Activated CD4-positive, alpha-beta T cell treated with anti-CD3 and anti-CD28 coated beads, Interleukin-2, amount 10 ng/mL, durations not matched to agents 7 days and 5 days (primary cell): ENCODE measurements around the gene EPN1. TPM values are rescaled to one million over a fixed set of nuclear protein-coding genes. Genes with fewer than 3 reads are reported as not detected.
A peak's percentile ranks its signal among the peaks of the same experiment; 100 is the strongest.

Experiments used
- CTCF ChIA-PET: fragments of 350-600 bp; sonication (Branson Sonifier 250); formaldehyde crosslinking; loops from one replicate; lab custom pipeline; 2021; ENCODE audit warnings: antibody characterized with exemption; lab: Charles Lee
- POLR2A ChIA-PET: fragments of 350-600 bp; sonication (Branson Sonifier 250); formaldehyde crosslinking; loops from one replicate; lab custom pipeline; 2021; ENCODE audit warnings: antibody characterized with exemption; lab: Charles Lee
- DNase-seq: peaks from one replicate; pipeline ENCODE4 v3.0.0-alpha.2; 2020
- H3K27ac Mint-ChIP-seq: one replicate; pipeline ENCODE4 v1.8.0; 2021; ENCODE audit warnings: mild to moderate bottlenecking, moderate library complexity, mixed read lengths
- H3K27me3 Mint-ChIP-seq: one replicate; pipeline ENCODE4 v1.8.0; 2021; ENCODE audit warnings: mixed read lengths
- H3K36me3 Mint-ChIP-seq: one replicate; pipeline ENCODE4 v1.8.0; 2021; ENCODE audit warnings: low read depth, mixed read lengths
- H3K4me1 Mint-ChIP-seq: one replicate; pipeline ENCODE4 v1.8.0; 2021; ENCODE audit warnings: mixed read lengths
- H3K4me3 Mint-ChIP-seq: one replicate; pipeline ENCODE4 v1.8.0; 2021; ENCODE audit warnings: mild to moderate bottlenecking, moderate library complexity, mixed read lengths
- H3K9me3 Mint-ChIP-seq: one replicate; pipeline ENCODE4 v1.8.0; 2021; ENCODE audit warnings: mixed read lengths
- total RNA-seq, 2 experiments: library from RNA; stranded (reverse); gene quantifications; one replicate each; pipeline ENCODE4 v1.2.3, GENCODE V29; 2021

EPN1 gene
- total RNA-seq, 2 experiments from 2014 or later = 50.8 to 64.2 TPM

GRCh38 chr19:55656552-55656951, 18.5 kb upstream of the EPN1 start:
- DNase-seq = no peak
- Mint-ChIP-seq H3K4me3 (peak overlapping the region; percentile 88), H3K27me3 (no peaks in the 10 kb centered on the region), H3K4me1 (peaks cover 37% of the 10 kb centered on the region), H3K9me3 (no peaks in the 10 kb centered on the region), H3K27ac (peak overlapping the region; percentile 99), H3K36me3 (peaks cover 26% of the 10 kb centered on the region)
- ChIA-PET CTCF (interaction anchor here (1.0 to 1.5 kb wide), 5 partner anchors 9 to 26 kb away, joined by 3 to 5 read pairs (median 3); no protein-coding TSS in a partner anchor), POLR2A (no interaction called here)

DNA sequence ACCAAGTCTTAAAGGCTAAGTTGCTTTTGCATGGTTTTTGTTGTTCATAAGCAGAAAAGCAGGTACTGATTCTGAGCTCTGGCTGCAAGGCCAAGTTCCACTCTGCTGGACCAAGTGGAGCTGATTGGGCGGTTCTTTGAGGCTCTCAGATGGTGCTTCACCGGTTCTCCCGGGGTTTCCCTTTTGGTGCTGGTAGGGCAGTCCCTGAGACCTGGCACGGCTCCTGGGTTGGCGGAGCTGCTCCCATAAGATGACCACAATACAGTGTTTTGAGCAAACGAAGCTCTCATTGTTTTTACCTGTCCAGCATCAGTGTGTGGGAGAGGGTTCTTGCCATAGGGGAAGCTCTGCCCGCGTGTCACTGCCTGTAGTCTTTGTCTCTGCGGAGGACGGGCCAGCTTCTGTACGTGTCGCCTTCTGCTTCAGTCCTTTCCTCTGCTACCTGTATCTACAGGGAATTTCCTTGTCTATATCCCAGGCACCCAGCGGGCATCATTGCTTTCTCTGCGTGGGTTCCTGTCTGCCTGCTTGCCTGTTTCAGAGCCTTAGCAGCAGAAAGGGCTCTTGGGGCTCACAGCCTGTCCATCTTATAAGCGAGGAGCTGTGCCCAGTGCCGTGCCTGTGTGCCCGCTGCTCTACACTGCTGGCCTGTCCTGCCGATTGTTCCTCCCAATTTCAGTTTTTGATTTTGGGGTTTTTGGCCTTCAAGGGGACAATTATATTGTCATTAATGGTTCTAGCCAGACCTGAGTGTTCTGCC, 17.9 kb upstream of the EPN1 start:
- peaks cover 31% of the 10 kb centered on the region for H3K36me3 Mint-ChIP-seq
- DNase-seq = no peak
- peak overlapping the region; percentile 88 for H3K4me3 Mint-ChIP-seq

DNA sequence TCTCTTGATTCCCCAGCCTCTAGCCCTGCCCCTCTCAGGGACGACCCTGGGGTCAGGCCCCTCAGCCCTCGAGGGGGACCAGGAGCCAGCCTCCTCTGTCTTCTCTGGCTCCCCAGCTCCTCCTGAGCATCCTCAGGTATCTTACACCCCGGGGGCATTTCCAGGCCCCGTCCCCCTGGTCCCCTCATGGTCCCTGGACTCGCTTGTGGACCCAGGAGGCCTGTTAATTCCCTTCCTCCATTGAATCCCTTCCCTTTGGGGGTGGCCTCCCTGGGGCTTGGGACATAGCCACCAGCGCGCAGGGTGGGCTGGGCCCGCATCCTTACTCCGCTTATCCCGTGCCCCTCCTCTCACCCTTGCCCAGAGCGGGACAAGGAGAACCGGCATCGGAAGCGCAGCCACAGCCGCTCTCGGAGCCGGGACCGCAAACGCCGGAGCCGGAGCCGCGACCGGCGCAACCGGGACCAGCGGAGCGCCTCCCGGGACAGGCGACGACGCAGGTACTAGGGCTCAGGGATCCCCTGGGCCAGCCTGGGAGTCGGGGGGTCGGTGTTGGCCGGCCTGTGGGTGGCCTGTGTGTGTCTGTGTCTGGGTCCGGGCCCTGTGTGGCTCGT, 16.1 kb upstream of the EPN1 start:
- Mint-ChIP-seq H3K4me3 (no peak overlapping the region), H3K9me3 (no peaks in the 10 kb centered on the region), H3K27me3 (no peaks in the 10 kb centered on the region), H3K36me3 (peaks cover 42% of the 10 kb centered on the region), H3K27ac (no peak overlapping the region), H3K4me1 (peaks cover 42% of the 10 kb centered on the region)
- ChIA-PET CTCF (no interaction called here), POLR2A (no interaction called here)
- no peak for DNase-seq

More for the DNA sequence above, 17.9 kb upstream of the EPN1 start:
- Mint-ChIP-seq H3K27me3 (no peaks in the 10 kb centered on the region), H3K4me1 (peaks cover 38% of the 10 kb centered on the region), H3K9me3 (no peaks in the 10 kb centered on the region), H3K27ac (peak overlapping the region; percentile 71)
- ChIA-PET CTCF (interaction anchor here (1.0 to 1.5 kb wide), 6 partner anchors 9 to 26 kb away, joined by 3 to 5 read pairs (median 3); no protein-coding TSS in a partner anchor), POLR2A (no interaction called here)

DNA sequence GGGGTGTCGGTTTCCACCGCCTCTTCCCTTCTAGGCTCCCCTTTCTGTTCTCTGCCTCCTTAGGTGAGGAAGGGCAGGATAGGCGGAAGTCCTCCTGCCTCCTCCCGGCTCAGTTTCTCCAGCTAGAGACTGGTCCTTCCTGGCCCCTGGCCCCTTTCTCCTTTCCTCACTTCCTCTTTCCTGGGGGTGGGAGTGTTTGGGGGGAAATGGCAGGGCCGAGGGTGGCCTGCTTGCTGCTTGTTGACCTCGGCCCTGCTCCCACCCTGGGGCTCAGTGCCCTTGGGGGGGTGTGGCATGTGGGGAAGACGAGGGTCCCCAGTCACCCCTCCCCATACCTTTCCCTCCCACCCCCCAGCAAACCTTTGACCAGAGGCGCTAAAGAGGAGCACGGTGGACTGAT, 15.2 kb upstream of the EPN1 start:
- Mint-ChIP-seq H3K4me3 (no peak overlapping the region), H3K27ac (no peak overlapping the region), H3K36me3 (peaks cover 50% of the 10 kb centered on the region), H3K4me1 (peaks cover 42% of the 10 kb centered on the region), H3K27me3 (no peaks in the 10 kb centered on the region), H3K9me3 (no peaks in the 10 kb centered on the region)
- POLR2A ChIA-PET = no interaction called here
- CTCF ChIA-PET = no interaction called here
- DNase-seq = no peak

- H3K9me3 Mint-ChIP-seq = no peaks in the 10 kb centered on the region
- no peak overlapping the region for H3K4me3 Mint-ChIP-seq
- ChIA-PET CTCF (no interaction called here), POLR2A (no interaction called here)
- peaks cover 51% of the 10 kb centered on the region for H3K36me3 Mint-ChIP-seq
- peaks cover 42% of the 10 kb centered on the region for H3K4me1 Mint-ChIP-seq
- no peaks in the 10 kb centered on the region for H3K27me3 Mint-ChIP-seq
- DNase-seq = no peak
- no peak overlapping the region for H3K27ac Mint-ChIP-seq
Measured at GRCh38 chr19:55660404-55660803, 14.6 kb upstream of the EPN1 start.

DNA sequence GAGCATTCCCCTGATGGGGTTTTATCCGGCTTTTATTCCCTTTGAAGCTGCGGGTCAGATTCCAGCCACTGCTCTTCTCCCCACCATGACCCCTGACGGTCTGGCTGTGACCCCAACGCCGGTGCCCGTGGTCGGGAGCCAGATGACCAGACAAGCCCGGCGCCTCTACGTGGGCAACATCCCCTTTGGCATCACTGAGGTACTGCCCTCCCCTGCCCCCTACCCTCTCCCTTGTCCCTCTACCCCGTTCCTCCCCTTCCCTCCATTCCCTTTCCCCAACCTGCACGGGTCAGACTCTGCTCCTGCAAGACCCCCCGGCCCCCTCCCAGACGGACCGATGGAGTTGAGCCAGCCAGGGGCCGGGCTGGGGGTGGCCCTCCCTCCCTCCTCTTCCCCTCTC, 14.0 kb upstream of the EPN1 start:
- ChIA-PET CTCF (no interaction called here), POLR2A (no interaction called here)
- Mint-ChIP-seq H3K4me1 (peaks cover 38% of the 10 kb centered on the region), H3K4me3 (no peak overlapping the region), H3K9me3 (no peaks in the 10 kb centered on the region), H3K36me3 (peaks cover 49% of the 10 kb centered on the region), H3K27me3 (no peaks in the 10 kb centered on the region), H3K27ac (no peak overlapping the region)
- DNase-seq = no peak

- POLR2A ChIA-PET = no interaction called here
- Mint-ChIP-seq H3K9me3 (no peaks in the 10 kb centered on the region), H3K27ac (peak overlapping the region; percentile 47), H3K36me3 (peaks cover 48% of the 10 kb centered on the region), H3K4me3 (no peak overlapping the region), H3K4me1 (peaks cover 30% of the 10 kb centered on the region), H3K27me3 (no peaks in the 10 kb centered on the region)
- DNase-seq = no peak
- CTCF ChIA-PET = no interaction called here
Measured at GRCh38 chr19:55661826-55662225, 13.2 kb upstream of the EPN1 start.

- ChIA-PET POLR2A (no interaction called here), CTCF (interaction anchor here (0.5 to 1.8 kb wide), 5 partner anchors 9 to 1716 kb away, joined by 3 to 5 read pairs (median 4); partner anchors contain the start of gene U2AF2)
- Mint-ChIP-seq H3K27ac (no peak overlapping the region), H3K9me3 (no peaks in the 10 kb centered on the region), H3K27me3 (no peaks in the 10 kb centered on the region), H3K4me3 (no peak overlapping the region), H3K36me3 (peaks cover 53% of the 10 kb centered on the region), H3K4me1 (peaks cover 15% of the 10 kb centered on the region)
- DNase-seq = no peak
Measured at GRCh38 chr19:55663846-55664536, 11.0 kb upstream of the EPN1 start.

- Mint-ChIP-seq H3K9me3 (no peaks in the 10 kb centered on the region), H3K27me3 (no peaks in the 10 kb centered on the region), H3K4me3 (no peak overlapping the region), H3K27ac (no peak overlapping the region), H3K4me1 (peaks cover 14% of the 10 kb centered on the region), H3K36me3 (peaks cover 62% of the 10 kb centered on the region)
- POLR2A ChIA-PET = no interaction called here
- CTCF ChIA-PET = interaction anchor here (0.9 to 2.5 kb wide), 4 partner anchors 9 to 27 kb away, joined by 4 to 11 read pairs (median 6); partner anchors contain the start of gene U2AF2
- DNase-seq = no peak
Measured at GRCh38 chr19:55666343-55667005, 8.6 kb upstream of the EPN1 start.

DNA sequence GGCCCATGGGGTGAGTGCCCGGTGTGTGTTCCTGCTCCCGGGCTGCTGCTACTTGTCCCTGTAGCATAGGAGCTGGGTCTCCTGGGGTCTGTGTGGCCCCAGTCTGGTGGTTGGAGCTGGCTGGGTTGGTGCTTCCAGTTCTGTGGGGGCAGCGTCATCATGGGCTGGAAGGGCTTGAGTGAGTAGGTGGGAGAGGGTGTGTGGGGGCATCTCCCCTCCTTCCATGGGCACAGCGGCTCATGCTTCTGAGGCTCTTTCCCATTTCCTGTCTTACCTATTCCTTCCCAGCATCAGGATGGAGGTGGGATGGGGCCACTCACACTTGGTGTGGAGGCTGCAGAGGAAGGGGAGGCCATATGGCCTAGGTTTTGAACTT, 8.0 kb upstream of the EPN1 start:
- ChIA-PET POLR2A (no interaction called here), CTCF (interaction anchor here (2.5 kb wide), 1 partner anchor 13 kb away, joined by 11 read pairs; the partner anchor contains the start of gene U2AF2)
- Mint-ChIP-seq H3K4me1 (peaks cover 10% of the 10 kb centered on the region), H3K9me3 (no peaks in the 10 kb centered on the region), H3K27ac (no peak overlapping the region), H3K36me3 (peaks cover 57% of the 10 kb centered on the region), H3K4me3 (no peak overlapping the region), H3K27me3 (no peaks in the 10 kb centered on the region)
- DNase-seq = no peak

GRCh38 chr19:55667511-55667910, 7.5 kb upstream of the EPN1 start:
- POLR2A ChIA-PET = no interaction called here
- DNase-seq = no peak
- CTCF ChIA-PET = interaction anchor here (2.5 kb wide), 1 partner anchor 13 kb away, joined by 11 read pairs; the partner anchor contains the start of gene U2AF2
- peaks cover 12% of the 10 kb centered on the region for H3K4me1 Mint-ChIP-seq
- H3K4me3 Mint-ChIP-seq = no peak overlapping the region
- H3K27ac Mint-ChIP-seq = no peak overlapping the region
- peaks cover 58% of the 10 kb centered on the region for H3K36me3 Mint-ChIP-seq
- no peaks in the 10 kb centered on the region for H3K27me3 Mint-ChIP-seq
- H3K9me3 Mint-ChIP-seq = no peaks in the 10 kb centered on the region

GRCh38 chr19:55667958-55668357, 7.1 kb upstream of the EPN1 start:
- DNase-seq = no peak
- Mint-ChIP-seq H3K27me3 (no peaks in the 10 kb centered on the region), H3K9me3 (no peaks in the 10 kb centered on the region), H3K4me1 (peaks cover 8% of the 10 kb centered on the region), H3K4me3 (no peak overlapping the region), H3K36me3 (peaks cover 54% of the 10 kb centered on the region), H3K27ac (peak overlapping the region; percentile 25)
- POLR2A ChIA-PET = no interaction called here
- CTCF ChIA-PET = interaction anchor here (0.7 to 2.5 kb wide), 2 partner anchors 13 to 143 kb away, joined by 3 to 11 read pairs; partner anchors contain the start of gene U2AF2
